HT1080 (cell line): Measurements from ENCODE around the gene NFATC4. TPM values are rescaled to one million over a fixed set of nuclear protein-coding genes. Genes with fewer than 3 reads are reported as not detected.
A peak's percentile ranks its signal among the peaks of the same experiment; 100 is the strongest.

ENCODE experiments used
- DNase-seq: peaks from one replicate; pipeline ENCODE4 v3.0.0-alpha.2; 2015; ENCODE audit warnings: low read depth
- total RNA-seq: library from RNA; depleted of rRNA; stranded (reverse); fragments of >200 nt; shearing (Covaris generic); gene quantifications from 2 replicates; pipeline ENCODE4 v1.2.3, GENCODE V29; 2014

Gene NFATC4
- total RNA-seq, 1 experiment from 2014 or later = 0.32 TPM

DNA sequence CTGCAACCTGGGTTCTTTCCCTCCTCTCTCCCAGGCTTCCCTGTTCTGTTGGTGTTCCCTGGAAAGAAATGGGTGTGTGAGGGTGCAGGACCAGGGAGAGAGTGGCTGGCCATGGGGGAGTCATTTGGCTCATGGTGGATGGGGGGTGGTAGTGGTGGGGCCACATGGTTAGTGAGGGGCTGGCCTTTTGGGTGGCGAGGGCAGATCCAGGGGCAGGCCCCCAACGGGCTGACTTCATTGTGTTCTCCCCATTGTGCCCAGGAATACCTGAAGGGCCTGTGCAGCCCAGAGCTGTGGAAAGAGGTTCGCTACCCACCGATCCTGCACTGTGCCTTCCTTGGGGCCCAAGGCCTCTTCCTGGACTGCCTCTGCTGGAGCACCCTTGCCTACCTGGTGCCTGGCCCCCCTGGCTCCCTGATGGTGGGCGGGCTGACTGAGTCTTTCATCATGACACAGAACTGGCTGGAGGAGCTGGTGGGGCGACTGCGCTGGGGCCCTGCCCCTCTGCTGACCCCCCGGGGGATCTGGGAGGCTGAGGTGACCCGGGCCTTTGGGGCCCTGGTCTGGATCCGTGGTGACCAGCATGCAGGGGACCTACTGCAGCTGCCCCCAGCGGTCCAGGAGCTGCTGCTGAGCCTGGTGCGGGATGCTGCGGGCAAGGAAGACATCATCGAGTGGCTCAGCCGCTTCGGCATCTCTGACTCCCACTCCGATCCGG is 39.8 kb downstream of the NFATC4 start:
- no peak for DNase-seq

DNA sequence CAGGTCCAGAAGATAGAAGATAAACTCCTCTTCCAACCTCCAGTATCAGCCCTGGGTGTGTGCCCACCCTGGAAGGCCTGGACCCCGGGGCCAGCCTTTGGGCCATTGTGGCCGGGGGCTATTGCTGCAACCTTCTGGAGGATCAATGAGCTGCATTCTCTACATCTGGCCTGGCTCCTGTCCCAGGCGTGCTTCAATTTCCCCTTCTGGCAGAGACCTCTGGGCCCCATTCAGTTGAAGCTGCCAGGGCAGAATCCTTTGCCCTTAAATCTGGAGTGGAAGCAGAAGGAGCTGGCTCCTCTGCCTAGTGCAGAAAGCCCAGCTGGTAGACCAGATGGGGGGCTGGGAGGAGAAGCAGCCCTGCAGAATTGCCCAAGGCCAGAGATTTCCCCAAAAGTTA is 40.8 kb downstream of the NFATC4 start:
- no peak for DNase-seq

GRCh38 chr14:24409192-24409591 is 41.2 kb downstream of the NFATC4 start:
- no peak for DNase-seq

DNA sequence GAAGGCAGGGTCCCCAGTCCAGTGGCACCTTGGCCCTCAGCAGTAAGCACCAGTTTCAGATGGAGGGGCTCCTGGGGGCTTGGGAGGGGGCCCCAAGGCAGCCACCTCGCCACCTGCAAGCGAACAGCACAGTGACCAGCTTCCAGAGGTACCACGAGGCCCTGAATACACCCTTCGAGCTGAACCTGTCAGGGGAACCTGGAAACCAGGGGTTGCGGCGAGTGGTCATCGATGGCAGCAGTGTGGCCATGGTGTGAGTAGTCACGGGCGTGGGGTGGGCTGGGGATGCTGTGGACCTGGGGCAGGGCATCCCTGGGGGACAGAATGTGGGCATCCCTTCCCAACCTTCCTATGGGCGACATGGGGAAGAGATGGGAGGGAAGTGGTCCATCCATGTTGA is 42.0 kb downstream of the NFATC4 start:
- DNase-seq = no peak

DNA sequence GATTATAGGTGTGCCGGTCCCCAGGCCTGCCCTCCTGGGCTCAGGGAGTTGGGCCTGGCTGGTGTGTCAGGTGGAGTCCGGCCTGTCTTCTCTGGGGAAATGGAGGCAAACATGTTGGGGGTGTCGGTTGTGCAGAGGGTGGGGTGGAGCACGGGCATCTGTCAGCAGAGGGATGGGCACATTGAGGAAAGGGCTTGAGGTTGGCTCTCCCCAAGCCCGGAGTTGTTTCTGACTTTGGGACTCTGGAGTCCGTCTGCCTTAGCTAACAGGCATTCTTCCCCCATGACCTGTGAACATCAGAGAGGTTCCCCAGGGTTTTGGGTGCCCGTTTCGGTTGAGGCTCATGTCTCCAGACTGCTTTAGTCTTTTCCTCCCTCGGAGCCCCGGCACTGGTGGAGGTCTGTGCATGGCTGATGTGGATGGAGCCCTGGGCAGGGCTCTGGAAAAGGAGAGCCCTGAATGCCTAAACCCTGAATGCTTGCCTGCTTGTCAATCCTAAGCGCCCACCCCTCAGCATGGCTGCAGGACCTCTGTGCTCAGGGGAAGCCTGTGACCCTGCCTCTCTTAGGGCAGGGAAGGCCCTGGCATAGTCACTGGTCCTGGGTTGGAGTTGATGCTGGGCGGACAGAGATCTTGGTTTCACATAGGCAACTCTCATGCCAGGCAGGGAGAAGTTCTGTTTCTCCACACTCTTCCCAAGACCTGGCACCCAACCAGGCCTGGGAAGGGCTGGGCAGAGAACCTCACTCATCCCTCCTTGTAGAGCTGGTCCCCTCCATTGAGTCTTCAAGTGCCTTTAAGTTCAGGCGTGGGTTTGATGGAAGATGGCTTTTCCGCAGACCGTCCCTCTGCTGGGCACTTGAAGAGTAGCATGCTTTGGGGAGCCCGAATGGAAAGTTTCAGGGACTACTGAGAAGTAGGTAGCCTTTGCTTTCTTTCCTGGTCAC is 43.7 kb downstream of the NFATC4 start:
- DNase-seq = peak; percentile 43

DNA sequence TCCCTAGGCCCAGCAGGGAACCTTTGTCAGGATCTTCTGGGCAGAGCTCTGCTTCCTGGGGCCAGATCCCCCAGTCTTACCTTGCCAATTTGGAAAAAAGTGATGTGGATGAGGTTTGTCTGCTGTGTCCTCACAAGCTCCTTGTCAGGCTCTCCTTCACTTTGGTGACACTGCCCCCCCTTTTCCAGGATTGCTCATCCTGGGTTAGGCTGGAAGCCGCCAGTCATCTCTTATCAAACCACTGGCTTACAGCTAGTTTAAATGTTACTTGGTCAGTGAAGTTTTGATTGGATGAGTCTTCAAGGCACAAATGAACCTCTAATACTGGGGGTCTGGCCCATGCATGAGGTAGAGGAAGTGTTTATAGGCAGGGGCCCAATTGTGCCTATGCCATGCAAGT is 46.1 kb downstream of the NFATC4 start:
- no peak for DNase-seq

GRCh38 chr14:24414732-24415420 is 46.9 kb downstream of the NFATC4 start:
- DNase-seq = no peak

GRCh38 chr14:24415421-24416253 is 47.7 kb downstream of the NFATC4 start:
- DNase-seq = no peak

GRCh38 chr14:24416254-24416931 is 48.4 kb downstream of the NFATC4 start:
- DNase-seq = no peak

DNA sequence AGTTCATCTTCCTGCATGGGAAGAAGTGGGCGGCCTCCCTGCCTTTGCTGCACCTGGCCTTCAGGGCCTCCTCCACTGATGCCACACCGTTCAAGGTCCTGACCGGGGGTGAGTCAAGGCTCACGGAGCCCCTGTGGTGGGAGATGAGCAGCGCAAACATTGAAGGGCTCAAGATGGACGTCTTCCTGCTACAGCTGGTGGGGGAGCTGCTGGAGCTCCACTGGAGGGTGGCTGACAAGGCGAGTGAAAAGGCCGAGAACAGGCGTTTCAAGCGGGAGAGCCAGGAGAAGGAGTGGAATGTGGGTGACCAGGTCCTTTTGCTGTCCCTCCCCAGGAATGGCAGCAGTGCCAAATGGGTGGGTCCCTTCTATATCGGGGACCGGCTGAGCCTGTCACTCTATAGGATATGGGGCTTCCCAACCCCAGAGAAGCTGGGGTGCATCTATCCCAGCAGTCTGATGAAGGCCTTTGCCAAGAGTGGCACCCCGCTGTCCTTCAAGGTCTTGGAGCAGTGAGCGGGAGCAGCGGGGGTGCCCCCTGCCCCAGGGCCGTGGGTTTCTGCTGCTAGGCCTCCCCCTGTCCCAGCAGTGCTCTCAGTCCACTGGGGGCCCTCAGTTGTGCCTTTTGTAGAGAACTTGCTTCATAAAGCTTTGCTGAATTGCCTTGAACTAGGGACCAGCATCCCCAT is 49.1 kb downstream of the NFATC4 start:
- no peak for DNase-seq

- no peak for DNase-seq
Observed at GRCh38 chr14:24417832-24418491, 50.0 kb downstream of the NFATC4 start.

DNA sequence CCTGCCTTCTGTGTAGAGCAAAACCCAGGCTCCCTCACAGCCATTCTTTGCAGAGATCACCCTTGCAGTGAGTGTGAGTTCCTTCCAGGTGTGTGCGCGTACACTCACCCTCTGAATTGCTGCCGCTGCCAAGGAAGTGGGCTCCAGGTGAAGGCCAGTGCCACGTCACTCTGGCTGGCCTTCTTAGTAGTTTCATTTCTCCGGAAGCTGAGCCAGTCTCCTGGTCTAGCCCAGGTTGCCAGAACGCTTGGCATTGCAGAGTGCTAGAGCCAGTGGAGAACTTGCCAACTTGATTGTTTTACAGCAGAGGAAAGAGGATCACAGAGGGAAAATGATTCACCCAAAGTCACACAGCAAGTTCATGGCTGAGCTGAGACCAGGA is 50.5 kb downstream of the NFATC4 start:
- peak; percentile 47 for DNase-seq

GRCh38 chr14:24422261-24422660 is 54.3 kb downstream of the NFATC4 start:
- no peak for DNase-seq

DNA sequence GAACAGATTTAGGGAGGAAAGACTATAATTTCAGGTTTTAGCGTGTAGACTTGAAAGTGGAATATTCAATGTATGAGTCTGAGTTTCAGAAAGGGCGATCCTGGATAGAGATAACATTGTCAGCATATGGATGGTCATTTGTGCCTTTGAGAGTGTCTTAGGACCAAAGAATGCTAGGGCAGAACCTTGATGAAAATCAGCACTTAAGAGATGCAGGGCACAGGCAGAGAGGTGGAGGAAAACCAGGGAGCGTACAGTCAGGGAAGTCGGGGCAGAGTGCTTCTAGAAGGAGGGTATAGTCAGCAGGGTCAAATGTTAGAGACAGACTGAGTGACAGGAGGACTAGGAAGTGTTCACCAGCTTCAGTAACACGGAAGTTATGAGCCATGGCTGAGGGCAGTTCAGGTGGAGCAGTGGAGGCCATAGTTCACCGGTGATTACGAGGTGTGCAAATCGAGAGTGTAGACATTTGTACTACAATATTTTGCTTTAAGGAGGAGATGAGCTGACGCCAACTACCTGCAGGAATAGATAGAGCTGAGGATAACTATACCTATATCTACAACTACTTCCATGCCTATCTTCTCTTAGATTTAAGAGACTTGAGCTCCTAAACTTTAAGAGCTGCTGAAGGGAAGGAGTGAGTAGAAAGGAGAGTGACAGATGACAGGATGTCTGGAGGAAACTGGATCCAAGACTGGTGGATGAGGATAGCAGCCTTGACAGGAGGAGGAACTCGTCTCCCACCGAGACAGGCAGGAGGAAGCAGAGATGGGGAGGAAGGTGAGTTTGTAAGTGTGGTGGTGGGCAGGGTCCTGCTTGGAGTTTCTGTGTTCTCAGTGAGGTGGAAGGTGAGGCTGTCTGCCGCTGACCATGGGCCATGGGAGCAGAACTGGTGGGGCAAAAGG is 55.0 kb downstream of the NFATC4 start:
- no peak for DNase-seq

DNA sequence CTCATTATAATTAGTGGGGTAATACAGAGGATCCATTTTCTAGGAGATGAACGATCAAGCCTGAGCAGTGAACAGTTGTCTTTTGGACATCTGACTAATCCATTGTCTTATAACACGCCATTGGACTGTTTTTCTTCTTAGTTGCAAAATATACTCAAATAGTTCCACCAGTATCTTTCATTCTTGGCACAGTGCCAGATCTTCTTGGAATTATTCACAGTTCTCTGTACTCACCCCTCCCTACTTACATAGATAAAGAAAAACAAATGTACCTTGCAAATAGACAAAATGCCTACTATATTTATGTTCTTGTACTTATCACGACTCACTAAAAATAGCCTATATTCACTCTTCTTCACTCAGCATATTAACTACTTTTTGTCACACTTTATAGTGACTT is 57.7 kb downstream of the NFATC4 start:
- peak; percentile 34 for DNase-seq

DNA sequence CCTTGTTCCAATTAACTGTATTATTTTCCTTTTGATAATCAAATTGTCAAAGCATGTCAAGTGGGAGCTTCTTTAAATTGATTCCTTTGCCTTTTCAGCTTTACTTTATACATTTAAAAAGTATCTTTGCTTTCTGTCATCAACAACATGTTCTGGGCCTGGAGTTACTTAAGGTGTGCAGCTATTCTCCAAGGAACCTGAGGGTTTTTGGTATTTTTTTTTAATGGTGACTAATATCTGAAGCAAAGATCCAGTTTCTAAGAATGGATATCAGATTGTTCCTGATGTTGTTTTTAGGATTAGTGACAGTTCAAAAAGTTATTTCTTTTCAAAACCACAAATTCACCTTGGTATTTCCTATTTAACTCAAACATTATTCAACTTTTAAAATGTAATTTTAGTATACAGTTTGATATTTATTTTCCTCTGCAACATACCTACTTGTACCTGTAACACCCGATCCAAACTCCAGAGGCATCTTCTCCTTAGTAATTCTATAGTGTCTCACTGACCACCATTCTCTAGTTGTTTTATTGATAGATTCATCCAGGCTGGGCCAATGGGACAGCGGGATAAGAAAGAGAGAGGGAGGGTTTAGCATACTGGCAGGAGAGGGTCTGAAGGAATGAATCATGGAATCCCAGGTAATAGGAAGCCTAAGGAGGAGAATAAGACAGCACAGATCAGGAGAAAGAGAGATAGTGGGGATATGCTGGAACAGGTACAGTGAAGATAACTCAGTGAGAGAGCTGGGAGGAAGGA is 58.3 kb downstream of the NFATC4 start:
- DNase-seq = no peak

DNA sequence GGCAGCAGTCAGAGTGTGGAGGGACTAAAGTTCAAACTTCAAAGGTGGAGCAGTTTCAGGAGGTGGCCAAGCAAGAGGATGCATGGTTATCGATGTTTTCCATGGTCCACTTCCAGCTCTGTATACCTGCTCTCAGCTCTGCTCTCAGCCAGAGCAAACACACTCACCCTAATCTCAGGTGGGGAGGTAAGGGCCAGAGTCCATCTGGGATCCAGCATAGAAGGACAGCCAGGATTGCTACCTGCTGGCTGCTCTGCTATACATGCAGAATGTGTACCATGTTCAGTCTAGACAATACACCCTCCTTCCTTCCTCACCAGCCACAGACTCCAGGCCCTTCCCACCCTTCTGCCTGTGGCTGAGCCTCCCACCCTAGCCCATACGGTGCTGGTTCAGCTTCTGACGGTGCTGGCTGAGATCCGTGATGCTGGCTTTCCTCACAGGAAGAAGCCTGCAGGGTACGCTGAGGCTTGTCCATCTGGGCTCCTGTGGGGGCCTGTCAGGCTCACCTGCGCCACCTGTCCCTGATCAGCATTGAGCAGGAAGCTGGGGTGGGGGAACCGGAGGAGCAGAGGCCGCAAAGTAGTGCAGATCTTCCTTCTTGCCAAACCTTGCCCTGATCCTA is 59.0 kb downstream of the NFATC4 start:
- no peak for DNase-seq
